ENCODE results near the gene RAD51B.

The RAD51B gene

DNA sequence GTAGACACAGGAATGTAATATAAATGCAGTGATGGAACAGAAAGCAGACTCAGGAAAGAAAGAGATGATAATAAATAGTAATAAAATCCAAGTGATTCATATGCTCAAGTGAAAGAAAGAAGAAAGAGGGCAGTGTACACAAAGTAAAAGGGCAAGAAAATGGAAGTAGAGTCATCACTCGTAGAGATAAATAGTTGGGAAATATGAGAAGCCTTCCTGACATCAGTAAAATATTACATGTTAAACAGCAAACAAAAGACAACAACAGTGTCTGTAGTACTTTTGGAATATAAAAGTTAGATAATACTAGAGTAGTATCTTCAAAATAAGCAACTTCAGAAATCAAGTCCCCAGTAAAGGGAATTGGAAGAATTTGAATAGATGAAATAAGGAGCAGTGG, 412.3 kb downstream of the RAD51B start:
- Mint-ChIP-seq H3K27ac (no peak overlapping the region), H3K27me3 (ENCODE audit: low read depth) (no peaks in the 10 kb centered on the region), H3K9me3 (no peaks in the 10 kb centered on the region), H3K4me3 (no peak overlapping the region), H3K36me3 (ENCODE audit: low read depth) (no peaks in the 10 kb centered on the region), H3K4me1 (ENCODE audit: low read depth) (no peaks in the 10 kb centered on the region)

DNA sequence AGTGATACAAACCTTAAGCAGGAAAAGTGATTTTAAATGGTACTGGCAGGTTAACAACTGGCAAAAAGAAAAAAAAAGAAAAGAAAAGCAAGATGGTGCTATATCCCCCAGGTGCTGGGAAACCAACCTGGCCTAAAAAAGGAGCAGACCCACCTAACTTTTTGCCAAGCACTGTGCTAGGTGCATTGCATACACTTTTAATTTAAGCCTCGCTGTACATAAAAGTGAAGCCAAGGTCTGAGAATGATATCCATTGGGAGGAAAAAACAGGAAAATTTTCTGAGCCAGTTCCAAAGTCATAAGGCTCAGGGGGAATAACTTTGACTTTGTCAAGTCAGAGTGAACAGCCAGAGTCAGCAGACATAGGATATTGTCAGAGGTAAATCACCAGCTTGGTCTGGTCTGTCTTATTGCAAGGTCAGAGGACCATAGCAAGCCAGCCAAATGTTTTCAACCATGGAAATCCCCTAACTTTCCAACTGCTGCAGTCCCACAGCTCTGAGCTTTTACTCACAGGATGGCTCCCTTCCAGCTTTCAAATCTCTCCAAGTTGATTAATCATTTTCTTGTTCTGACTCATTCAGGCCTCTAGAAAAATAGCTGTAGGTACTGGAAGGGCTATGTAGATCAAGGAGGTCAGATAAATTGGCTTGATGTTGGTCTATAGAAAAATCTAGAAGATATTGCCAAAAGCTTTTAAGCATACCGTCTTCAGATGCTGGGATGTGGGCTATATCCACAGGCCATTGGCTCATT, 412.9 kb downstream of the RAD51B start:
- H3K27me3 Mint-ChIP-seq (ENCODE audit: low read depth): no peaks in the 10 kb centered on the region
- H3K4me3 Mint-ChIP-seq: no peak overlapping the region
- no peaks in the 10 kb centered on the region for H3K4me1 Mint-ChIP-seq (ENCODE audit: low read depth)
- H3K36me3 Mint-ChIP-seq (ENCODE audit: low read depth): no peaks in the 10 kb centered on the region
- H3K27ac Mint-ChIP-seq: no peak overlapping the region
- H3K9me3 Mint-ChIP-seq: no peaks in the 10 kb centered on the region

DNA sequence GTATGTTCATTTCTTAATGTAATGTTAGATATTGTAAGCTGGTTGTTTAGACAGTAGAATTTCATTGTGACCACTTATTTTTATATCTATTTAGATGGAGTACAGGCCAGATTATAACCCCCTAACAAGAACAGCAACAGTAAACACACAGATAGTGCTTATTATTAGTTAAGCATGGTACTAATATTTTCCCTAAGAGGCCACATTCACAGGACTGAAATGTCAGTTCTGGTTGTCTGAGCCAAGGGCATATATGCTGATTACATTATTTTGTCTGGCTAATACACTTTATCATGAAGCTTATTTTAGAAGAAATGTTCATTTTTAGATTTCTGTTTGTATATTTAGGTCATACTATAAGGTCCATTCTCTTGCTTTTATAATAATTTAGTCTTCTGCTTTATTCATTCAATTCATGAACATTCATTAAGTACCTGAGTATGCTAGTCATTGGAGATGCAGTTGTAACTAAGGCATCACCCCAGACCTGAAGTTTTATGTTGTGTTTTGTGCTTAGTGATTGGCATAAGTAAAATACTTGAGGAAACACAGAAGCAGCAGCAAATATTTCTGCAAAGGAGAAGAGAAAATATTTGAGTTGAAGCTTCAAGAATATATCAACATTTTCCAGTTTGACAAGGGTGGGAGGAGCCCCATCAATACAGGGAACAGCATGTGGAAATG, 413.7 kb downstream of the RAD51B start:
- H3K36me3 Mint-ChIP-seq (ENCODE audit: low read depth): no peaks in the 10 kb centered on the region
- H3K9me3 Mint-ChIP-seq: no peaks in the 10 kb centered on the region
- H3K4me1 Mint-ChIP-seq (ENCODE audit: low read depth): no peaks in the 10 kb centered on the region
- no peak overlapping the region for H3K4me3 Mint-ChIP-seq
- no peaks in the 10 kb centered on the region for H3K27me3 Mint-ChIP-seq (ENCODE audit: low read depth)
- no peak overlapping the region for H3K27ac Mint-ChIP-seq

DNA sequence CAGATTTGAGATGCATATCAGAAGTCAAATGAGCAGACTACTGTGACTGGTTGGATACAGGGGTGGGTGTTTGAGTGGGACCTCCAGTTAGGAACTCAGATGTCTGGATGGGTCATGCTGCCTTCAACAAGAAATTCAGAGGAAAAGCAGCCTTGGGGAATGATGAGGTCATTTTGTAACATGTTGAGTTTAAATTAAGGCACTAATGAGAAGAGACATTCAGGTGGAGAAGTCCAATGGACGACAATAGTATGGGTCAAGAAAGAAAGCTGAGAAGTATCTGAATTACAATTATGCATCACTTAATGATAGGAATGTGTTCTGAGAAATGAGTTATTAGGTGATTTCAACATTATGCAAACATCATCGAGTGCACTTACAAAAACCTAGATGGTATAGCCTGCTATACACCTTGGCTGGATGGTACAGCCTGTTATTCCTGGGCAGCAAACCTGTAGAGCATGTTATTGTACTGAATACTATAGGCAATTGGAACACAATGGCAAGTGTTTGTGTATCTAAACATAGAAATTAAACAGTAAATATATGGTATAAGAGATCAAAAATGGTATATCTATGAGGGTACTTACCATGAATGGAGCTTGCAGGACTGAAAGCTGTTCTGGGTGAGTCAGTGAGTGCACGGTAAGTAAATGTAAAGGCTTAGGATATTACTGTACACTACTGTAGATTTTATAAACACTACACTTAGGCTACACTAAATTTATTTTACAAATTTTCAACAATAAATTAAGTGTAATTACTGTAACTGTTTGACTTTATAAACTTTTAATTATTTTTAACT, 414.7 kb downstream of the RAD51B start:
- no peaks in the 10 kb centered on the region for H3K36me3 Mint-ChIP-seq (ENCODE audit: low read depth)
- no peaks in the 10 kb centered on the region for H3K9me3 Mint-ChIP-seq
- no peak overlapping the region for H3K27ac Mint-ChIP-seq
- no peak overlapping the region for H3K4me3 Mint-ChIP-seq
- H3K4me1 Mint-ChIP-seq (ENCODE audit: low read depth): no peaks in the 10 kb centered on the region
- no peaks in the 10 kb centered on the region for H3K27me3 Mint-ChIP-seq (ENCODE audit: low read depth)

DNA sequence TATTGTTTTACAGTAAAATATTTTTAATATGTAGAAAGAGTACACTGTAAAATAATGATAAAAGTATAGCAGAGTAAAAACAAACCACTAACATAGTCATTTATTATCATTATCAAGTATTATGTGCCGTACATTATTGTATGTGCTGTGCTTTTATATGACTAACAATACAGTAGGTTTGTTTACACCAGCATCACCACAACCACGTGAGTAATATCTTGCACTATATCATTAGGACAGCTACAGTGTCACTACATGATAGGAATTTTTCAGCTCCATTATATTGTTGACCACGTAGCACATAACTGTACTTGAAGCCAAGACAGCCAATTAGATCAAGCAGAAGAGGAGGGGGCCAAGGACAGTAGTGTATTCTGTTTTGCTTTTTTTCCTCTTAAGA, 415.4 kb downstream of the RAD51B start:
- H3K4me3 Mint-ChIP-seq: no peak overlapping the region
- H3K27ac Mint-ChIP-seq: no peak overlapping the region
- no peaks in the 10 kb centered on the region for H3K36me3 Mint-ChIP-seq (ENCODE audit: low read depth)
- no peaks in the 10 kb centered on the region for H3K9me3 Mint-ChIP-seq
- no peaks in the 10 kb centered on the region for H3K4me1 Mint-ChIP-seq (ENCODE audit: low read depth)
- no peaks in the 10 kb centered on the region for H3K27me3 Mint-ChIP-seq (ENCODE audit: low read depth)

DNA sequence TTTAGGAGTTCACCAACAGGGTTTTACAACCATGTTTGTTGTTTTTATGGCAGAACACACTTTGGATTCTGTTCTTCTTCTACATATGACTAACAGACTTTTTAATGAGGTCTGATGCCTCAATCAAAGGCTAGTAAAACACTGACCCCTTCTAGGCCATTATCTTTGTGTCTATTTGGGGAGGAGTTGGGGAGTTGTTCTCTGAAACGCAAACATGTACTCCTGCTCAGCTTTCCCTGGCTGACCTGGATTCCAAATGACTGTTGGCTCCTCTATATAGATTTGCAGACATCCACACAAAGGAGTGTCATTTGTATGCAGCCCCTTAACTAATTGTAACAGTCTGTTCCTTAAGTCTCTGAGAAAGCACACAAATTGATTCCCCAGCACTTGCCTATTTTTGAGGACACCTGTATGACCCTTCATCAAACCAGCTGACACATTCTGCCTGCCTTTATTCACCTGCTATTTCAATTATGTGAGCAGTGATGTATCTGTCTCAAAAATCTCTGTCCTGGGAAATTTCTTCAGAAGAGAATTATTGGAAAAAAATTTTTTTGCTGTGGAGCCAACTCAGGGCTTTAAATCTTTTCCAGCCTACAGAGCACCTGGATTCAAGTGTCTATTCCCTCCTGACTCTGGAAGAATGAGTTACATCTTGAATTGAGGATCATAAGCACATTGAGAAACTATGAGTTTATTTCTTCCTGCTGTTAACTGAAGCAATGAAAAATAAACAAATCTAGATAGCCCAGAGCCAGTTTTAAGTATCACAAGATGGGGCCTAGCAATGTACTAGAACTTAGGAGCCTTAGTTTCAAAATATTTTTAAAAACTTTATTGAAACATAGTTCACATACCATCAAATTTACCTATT, 417.2 kb downstream of the RAD51B start:
- Mint-ChIP-seq H3K4me1 (ENCODE audit: low read depth) (no peaks in the 10 kb centered on the region), H3K36me3 (ENCODE audit: low read depth) (no peaks in the 10 kb centered on the region), H3K27me3 (ENCODE audit: low read depth) (no peaks in the 10 kb centered on the region), H3K4me3 (no peak overlapping the region), H3K27ac (no peak overlapping the region), H3K9me3 (no peaks in the 10 kb centered on the region)

DNA sequence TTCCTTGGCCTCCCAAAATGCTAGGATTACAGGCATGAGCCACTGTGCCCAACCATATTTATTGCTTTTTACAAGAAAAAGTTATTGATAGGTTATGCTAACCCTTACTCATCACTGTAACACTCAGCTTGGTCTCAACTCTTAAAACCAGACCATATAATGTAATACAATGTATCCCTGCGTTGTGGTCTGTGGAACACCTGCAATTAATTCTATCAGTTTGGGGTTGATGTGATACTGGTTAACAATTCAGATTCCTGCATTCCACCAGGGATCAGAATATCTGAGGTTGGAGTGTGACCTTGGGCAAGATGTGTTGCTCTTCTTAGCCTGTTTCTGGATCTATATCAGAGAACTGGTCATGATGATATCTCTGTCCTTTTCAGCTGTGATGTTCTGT, 419.0 kb downstream of the RAD51B start:
- H3K27ac Mint-ChIP-seq: no peak overlapping the region
- no peaks in the 10 kb centered on the region for H3K27me3 Mint-ChIP-seq (ENCODE audit: low read depth)
- H3K4me1 Mint-ChIP-seq (ENCODE audit: low read depth): no peaks in the 10 kb centered on the region
- H3K4me3 Mint-ChIP-seq: no peak overlapping the region
- no peaks in the 10 kb centered on the region for H3K36me3 Mint-ChIP-seq (ENCODE audit: low read depth)
- no peaks in the 10 kb centered on the region for H3K9me3 Mint-ChIP-seq

DNA sequence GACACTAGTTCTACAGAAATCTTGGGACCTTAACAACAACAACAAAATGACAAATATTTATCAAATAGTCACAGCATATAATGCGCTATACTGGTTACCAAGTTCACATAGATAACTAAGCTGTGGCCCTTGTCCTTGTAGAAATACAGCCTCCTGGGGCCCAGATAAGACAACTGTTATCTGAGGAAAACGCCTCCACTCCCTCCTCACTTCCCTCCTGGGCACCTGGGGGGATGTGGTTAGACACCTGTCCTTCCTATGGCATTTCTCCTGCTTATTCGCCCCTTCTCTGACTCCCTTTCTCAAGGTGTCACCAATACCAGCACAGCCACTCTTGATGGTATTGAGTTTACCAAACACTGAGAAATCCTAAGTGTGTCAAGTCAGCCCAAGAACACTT, 419.4 kb downstream of the RAD51B start:
- no peaks in the 10 kb centered on the region for H3K4me1 Mint-ChIP-seq (ENCODE audit: low read depth)
- H3K27ac Mint-ChIP-seq: no peak overlapping the region
- H3K4me3 Mint-ChIP-seq: no peak overlapping the region
- H3K27me3 Mint-ChIP-seq (ENCODE audit: low read depth): no peaks in the 10 kb centered on the region
- H3K9me3 Mint-ChIP-seq: no peaks in the 10 kb centered on the region
- H3K36me3 Mint-ChIP-seq (ENCODE audit: low read depth): no peaks in the 10 kb centered on the region

DNA sequence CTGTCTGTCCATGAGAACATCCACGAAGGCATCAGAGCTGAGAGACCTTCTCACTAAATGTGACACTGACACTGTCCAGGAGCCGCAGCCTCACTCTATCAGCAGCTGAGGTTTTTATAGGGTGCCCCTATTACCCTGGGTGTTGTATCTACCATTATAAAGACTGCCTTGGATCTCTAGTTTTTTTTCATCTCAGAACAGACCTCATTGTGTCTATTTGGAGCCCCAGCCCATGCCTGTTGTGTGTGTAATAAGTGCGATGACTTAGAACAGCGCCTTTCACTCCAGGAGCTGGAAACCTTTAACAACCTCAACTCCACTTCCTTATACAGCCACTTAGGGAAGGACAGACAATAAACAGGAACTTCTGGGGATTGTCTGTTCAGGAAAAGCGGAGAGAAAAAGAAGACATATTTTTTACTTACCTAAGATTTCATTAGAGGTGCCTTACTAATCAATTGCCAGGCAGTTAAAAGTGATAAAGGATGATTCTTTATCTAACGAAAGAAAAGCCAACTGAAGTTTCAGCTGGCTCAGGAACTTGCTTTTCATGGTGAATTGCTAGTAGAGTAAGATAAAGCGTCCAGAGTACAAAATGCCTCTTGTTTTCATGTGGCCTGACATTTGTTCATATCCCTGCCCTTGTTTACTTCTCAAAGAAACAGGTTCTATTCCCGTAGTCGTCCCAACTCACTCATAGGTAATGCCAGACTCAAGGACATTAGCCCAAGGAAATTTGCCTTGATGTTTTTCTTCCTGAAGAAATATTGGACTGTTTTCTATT, 420.6 kb downstream of the RAD51B start:
- H3K9me3 Mint-ChIP-seq: no peaks in the 10 kb centered on the region
- no peaks in the 10 kb centered on the region for H3K4me1 Mint-ChIP-seq (ENCODE audit: low read depth)
- H3K27me3 Mint-ChIP-seq (ENCODE audit: low read depth): no peaks in the 10 kb centered on the region
- H3K4me3 Mint-ChIP-seq: no peak overlapping the region
- no peaks in the 10 kb centered on the region for H3K36me3 Mint-ChIP-seq (ENCODE audit: low read depth)
- no peak overlapping the region for H3K27ac Mint-ChIP-seq

DNA sequence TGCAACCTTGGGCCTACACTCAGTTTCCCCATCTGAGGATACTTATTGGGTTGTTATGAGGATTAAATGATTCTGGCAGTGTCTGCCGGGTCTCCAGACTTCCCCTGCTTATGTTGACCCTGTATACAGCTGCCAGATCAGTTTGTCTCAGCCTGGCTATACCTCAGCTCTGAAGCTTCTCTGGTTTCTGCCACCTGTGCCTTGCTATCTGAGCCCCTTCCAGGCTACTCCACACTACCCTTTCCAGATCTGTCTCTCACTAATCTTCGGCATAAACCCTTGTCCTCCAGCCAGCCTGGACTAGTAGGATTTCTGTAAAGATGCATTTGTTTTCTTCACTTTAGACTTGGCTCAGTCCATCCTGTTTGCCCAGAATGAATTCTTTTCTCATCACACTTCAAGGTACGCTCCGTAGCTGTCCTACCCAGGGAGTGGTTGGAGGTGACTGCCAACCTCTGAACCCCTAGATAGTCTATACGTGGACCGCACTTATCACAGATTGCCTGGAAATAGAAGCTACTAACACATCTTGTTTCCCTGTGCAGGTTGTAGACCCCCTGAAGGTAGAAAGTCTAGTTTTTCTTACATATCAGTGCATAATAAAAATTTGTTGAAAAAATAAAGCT, 422.4 kb downstream of the RAD51B start:
- no peaks in the 10 kb centered on the region for H3K36me3 Mint-ChIP-seq (ENCODE audit: low read depth)
- H3K4me1 Mint-ChIP-seq (ENCODE audit: low read depth): no peaks in the 10 kb centered on the region
- no peaks in the 10 kb centered on the region for H3K27me3 Mint-ChIP-seq (ENCODE audit: low read depth)
- no peak overlapping the region for H3K4me3 Mint-ChIP-seq
- no peak overlapping the region for H3K27ac Mint-ChIP-seq
- no peaks in the 10 kb centered on the region for H3K9me3 Mint-ChIP-seq

DNA sequence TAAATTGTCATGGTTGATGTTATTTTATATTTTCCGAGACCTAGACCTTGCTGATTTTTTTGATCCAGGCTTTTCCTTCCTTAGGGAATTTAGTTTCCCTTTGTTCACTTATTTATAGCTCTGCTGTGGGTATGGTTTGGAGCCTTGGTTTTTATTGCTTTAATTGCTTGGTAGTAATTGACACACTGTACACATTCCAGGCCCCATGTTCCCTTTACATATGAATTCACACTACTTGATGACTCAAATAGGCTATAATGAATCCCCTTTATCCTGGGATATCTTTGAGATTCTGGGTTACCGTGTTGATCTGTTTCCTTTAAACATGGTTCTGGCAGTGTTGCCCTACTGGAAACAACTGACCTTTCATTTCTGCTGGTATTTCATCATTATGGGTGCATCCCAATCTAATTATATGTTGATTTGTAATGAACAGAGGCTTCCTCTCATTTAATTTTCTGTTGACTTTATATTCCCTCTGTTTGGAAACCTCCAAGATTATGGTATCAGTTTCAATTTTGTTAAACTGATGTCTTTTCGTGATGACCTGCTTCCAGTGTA, 424.0 kb downstream of the RAD51B start:
- Mint-ChIP-seq H3K27ac (no peak overlapping the region), H3K27me3 (ENCODE audit: low read depth) (no peaks in the 10 kb centered on the region), H3K4me3 (no peak overlapping the region), H3K36me3 (ENCODE audit: low read depth) (no peaks in the 10 kb centered on the region), H3K4me1 (ENCODE audit: low read depth) (peaks cover 7% of the 10 kb centered on the region), H3K9me3 (no peaks in the 10 kb centered on the region)

DNA sequence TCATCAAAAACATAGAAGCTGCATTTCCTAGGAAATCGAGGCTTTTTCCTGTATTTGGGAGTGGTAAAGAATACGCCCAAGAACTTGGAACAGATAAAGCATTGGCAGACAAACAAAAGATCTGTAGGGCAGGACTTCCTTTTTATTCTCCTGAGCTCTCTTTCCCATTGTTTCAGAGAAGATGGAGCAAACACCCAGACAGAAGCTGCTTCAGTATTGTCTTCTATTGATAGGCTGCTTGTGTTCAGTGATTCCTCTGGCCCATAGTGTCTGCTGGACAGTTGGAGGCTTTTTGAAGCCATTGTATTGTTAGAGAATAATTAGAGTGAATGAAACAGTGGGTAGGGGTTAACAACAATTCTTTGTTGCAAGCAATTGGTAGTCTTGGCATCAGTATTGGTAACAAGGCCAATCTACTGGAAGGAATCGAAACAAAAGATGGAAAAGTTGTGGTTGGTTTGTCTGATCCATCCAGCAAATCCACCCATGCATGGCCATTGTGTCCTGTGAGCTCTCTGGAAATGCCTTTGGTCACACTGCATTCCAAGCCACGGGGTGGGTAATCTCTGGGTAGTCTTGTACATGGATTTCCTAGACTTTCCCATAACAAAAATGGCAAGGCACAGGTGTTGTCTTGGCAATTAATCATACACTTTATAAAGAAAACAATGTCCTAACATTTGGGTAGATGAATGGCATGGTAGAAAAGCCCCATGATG, 424.8 kb downstream of the RAD51B start:
- H3K27ac Mint-ChIP-seq: no peak overlapping the region
- no peaks in the 10 kb centered on the region for H3K9me3 Mint-ChIP-seq
- H3K27me3 Mint-ChIP-seq (ENCODE audit: low read depth): no peaks in the 10 kb centered on the region
- no peaks in the 10 kb centered on the region for H3K36me3 Mint-ChIP-seq (ENCODE audit: low read depth)
- peaks cover 7% of the 10 kb centered on the region for H3K4me1 Mint-ChIP-seq (ENCODE audit: low read depth)
- no peak overlapping the region for H3K4me3 Mint-ChIP-seq

Measured in T-helper 1 cell treated with Interleukin-12 subunit alpha and Interleukin-12 subunit beta and Interleukin-4 antibody, amounts not matched to agents 30 μg/mL and 1 μg/mL, for 36 hours (primary cell).